NCI-H524 treated with DMSO at 0.1 percent for 48 hours (cell line): ENCODE data around the gene TRIM41.
"Not testable (repeated sequence)": the region's sequence is repeated elsewhere in the genome, so short reads cannot be mapped to it uniquely, and the experiment has no call there.

Experiments
- DNase-seq: peaks from one replicate; lab custom pipeline; 2025; lab: John Stamatoyannopoulos, UW

The TRIM41 gene

DNA sequence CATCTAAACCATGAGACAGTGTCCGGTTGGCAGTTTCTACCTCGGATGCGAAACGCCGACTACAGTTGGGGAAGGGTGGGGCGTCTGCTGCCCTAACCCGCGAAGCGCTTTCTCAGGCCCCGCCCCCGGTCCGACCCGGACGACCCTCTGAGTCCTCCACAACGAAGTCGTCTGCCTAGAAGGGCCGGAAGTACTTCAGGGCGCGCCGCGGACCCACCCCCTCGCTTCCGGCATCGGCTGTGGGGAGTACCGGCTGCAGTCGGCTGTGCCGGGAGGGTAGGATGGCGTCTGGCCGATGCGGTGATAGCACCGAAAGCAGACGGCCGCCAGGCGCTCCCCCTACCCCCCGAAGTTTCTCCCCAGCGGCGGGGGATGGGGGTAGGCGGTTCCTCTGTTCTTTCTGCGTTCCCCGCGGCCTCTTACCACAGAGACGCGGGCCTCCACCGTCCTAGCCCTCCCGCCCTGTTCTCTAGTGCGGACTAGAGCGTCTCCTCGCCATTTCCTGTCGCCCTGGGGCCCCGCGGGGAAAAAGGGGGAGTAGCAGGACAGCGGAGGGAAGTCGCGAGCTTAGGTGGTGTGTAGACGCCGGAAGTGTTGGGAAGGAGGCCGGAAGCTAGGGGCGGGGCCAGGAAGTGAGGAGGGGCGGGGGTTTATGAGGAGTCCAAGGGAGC is at the start of gene TRIM41:
Gene TRIM41 (plus strand): TSS at position 224 of the 671 bp plus-strand sequence. CDS start 719 bp downstream, outside the sequence.
- no peak for DNase-seq

DNA sequence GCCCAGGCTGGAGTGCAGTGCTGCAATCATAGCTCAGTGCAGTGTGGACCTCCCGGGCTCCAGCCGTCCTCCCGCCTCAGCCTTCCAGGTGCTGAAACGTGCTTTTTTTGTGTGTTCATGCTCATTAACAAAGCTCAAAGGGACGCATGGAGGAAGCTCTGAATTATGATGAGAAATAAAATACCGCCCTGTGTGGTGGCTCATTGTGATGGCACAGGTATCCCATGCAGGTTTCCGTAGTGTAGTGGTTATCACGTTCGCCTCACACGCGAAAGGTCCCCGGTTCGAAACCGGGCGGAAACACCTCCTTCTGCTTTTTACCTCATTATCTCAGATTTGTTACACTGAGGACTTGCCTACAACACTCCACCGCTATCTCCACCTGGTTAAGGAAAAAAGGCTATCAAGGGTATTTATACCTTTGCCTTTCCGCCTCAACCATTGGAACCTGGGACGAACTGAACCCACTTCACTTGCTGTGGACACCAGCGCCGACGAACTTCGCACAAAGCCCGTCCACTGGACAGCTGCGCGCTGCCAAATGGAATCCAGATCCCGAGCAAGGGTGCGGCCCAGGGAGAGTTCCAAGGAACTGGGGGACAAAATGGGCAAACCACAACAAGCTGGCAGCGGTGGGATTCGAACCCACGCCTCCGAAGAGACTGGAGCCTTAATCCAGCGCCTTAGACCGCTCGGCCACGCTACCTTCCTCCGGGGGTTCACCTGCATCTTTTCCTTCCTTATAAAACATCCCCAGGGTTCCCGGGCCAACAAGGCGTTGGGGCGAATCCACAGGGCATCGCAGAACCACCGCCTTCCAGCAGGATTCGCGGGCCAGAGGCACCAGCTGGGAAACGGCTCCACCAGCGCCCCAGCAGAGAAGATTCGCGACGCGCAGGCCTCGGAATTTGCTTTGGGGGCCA is 49.4 kb upstream of the TRIM41 start:
- no peak for DNase-seq

DNA sequence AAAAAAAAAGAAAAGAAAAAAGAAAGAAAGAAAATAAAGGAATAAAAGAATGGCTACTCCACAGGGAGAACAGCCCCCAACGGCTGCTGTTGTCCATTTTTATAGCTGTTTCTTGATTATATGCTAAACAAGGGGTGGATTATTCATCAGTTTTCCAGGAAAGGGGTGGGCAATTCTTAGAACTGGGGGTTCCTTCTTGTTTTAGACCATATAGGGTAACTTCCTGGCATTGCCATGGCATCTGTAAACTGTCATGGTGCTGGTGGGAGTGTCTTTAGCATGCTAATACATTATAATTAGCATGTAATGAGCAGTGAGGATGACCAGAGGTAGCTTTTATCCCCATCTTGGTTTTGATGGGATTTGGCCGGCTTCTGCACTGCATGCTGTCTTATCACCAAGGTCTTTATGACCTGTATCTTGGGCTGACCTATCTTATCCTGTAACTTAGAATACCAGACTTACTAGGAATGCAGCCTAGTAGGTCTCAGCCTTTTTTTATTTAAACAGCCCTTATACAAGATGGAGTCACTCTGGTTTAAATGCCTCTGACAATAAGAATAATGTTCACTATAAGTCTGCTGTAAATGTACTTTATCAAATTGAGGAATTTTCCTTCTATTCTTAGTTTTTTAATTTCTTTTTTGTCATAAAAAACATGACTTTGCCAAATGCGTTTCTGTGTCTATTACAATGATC is 46.7 kb upstream of the TRIM41 start:
- DNase-seq: no peak

GRCh38 chr5:181177559-181177958 is 45.5 kb upstream of the TRIM41 start:
- DNase-seq: not testable (repeated sequence)

DNA sequence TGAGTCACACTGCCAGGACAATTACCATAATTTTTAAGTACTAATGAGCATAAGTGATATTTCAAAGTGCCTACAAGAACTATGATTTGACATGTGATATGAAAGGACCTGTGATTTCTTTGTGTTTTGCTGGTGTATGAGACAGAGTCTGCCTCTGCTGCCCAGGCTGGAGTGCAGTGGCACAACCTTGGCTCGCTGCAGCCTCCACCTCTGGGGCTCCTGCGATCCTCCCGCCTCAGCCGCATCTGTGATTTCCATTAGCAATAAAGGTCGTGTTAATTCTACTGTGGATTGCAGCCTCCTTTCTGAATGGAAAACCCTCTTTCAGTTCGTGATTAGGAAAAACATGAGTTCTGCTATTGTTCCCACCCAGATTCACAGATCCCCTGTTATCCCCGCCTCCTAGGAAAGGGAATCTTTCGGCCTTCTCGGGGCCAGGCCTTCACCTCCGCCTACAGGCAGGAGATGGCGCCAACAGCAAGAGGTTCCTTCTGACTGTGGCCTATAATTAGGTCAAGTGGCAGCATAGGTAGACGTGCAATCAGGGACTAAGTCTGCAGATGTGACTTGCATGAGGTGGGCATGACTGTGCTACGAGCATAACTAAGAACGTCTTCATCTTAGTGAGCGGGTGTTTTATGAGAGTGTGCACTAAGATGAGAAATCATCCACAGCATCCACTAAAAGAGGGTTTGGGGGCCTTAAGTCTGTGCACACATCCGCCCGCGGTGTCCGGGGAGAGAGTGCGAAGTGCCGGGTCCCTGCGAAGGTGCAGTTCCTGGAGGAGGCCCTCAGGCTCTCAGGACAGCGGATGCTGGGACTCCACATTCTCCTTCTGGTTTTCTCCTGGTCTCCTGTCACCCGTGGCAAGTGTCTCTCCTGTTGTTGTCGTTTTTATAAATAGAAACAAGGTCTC is 41.2 kb upstream of the TRIM41 start:
- DNase-seq: no peak

GRCh38 chr5:181182651-181183050 is 40.4 kb upstream of the TRIM41 start:
- DNase-seq: no peak

DNA sequence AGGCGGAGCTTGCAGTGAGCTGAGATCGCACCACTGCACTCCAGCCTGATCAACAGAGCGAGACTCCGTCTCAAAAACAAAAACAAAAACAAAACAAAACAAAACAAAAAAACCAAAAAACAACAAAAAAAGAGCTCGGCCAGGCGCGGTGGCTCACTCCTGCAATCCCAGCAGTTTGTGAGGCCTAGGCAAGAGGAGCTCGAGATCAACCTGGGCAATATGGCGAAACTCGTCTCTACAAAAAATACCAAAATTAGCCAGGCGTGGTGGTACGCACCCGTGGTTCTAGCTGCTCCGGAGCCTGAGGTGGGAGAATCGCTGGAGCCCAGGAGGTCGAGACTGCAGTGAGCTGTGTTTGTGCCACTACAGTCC is 38.2 kb upstream of the TRIM41 start:
- no peak for DNase-seq

DNA sequence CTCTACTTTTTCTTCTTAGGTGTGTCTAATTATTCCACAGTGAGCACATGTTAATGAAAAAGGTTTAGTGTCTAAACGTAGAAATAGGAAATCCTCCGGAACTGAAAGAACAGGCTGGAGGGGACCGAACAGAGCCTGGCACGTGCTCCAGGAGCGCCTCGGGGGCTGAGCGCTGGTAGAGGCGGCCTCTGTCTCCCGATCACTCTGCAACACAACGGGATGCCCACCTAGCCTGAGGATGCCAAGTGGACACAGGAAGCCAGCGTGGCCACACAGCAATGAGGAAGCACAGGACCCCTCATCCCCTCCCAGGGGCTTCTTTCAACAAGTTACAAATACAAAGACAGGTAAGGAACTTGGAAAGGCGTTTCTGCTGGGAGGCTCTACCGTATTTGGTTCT is 37.5 kb upstream of the TRIM41 start:
- DNase-seq: no peak

- no peak for DNase-seq
These were observed 37.1 kb upstream of the TRIM41 start for GRCh38 chr5:181186022-181186421.

GRCh38 chr5:181186986-181187499 is 36.0 kb upstream of the TRIM41 start:
- DNase-seq: no peak

GRCh38 chr5:181187500-181188213 is 35.4 kb upstream of the TRIM41 start:
- no peak for DNase-seq

DNA sequence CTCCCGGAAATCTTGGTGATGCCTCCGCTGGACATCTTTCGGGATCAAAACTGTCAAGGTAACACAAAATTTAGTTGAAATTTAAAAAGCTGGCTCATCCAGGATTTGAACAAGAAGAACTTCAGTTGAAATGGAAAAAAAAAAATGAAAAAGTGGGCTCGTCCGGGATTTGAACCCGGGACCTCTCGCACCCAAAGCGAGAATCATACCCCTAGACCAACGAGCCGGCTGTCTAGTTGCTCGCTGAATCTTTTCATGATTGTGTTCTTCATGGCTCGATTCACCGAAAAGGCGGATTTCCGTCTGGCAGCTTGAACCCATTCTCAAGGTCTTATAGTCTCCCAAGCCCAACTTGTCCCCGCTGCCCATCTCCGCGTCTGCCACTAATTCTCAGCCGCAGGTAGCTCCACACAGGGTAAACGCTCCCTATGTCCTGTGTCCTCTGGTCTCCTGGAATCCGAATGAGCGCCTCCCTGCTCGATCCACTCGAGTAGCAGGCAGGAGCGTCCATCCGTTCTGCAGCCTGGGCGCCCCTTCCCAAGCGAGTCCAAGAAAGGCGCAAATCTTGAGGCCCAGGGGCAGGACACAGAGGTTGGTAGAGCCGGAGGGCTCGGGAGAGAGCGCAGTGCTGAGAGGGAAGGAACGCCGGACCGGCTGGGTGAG is 34.2 kb upstream of the TRIM41 start:
- no peak for DNase-seq

DNA sequence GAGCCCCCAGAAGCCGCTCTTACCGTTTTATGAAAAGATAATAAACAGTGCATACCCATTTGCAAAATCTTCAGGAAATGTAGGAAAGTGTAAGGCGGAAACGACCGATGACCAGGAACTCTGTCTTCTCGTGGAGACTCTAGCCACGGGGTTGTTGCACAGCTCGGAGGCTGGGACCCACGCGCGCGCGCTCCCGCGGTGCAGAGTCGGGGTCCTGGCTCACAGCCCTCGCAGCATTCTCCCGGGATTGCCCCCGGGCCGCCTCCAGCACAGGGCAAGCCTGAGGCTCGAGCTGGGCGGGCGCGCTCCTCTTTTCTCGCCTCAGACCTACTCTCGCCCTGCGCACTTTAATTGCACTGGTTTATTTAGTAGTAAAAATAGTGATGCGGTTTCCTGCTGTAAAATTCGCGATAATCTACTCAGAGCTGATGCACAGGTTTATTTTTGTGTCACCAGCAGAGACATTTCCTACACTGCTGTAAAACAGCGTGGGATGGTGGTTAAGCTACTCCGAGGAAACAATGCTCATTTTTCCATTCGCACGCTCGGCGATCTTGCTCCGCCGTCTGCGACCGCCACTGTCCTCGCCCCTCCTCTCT is 33.6 kb upstream of the TRIM41 start:
- no peak for DNase-seq

DNA sequence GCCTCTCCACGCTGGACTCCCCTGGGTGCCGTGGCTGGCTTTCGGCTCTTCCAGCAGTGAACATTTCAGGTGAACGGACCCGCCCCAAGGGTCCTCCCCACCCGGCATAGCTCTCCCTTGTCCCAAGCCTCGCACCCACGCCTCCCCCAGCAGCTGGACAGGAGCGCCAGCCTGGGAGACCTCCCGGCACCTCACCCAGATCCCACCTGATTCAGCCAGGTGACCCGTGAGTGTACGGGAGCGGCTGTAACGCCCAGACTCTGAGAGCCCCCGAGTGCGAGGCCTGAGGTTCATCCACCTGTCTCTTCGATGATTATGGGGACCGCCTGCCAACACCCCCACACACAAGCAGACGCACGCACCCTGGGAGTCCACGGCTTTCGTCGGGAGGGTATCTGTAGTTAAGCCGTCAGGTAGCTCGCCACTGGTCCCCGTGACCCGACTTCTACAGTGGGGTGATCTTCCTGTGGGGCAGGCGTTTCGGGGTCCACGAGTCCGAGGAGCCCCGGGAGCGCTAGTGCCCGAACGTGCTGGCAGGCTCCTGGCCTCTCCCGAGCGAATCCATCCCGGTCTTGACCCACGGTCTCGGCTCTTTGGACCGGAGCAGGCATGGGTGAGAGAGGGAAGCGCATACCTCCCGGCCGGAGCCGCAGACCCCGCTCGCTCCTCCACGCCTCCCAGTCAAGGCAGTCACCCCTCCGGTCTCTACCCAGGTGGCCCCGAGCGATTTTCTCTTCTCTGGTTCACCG is 32.9 kb upstream of the TRIM41 start:
- no peak for DNase-seq

- no peak for DNase-seq
These were observed 32.2 kb upstream of the TRIM41 start for GRCh38 chr5:181190711-181191525.

- no peak for DNase-seq
These were observed 31.4 kb upstream of the TRIM41 start for GRCh38 chr5:181191526-181192336.

DNA sequence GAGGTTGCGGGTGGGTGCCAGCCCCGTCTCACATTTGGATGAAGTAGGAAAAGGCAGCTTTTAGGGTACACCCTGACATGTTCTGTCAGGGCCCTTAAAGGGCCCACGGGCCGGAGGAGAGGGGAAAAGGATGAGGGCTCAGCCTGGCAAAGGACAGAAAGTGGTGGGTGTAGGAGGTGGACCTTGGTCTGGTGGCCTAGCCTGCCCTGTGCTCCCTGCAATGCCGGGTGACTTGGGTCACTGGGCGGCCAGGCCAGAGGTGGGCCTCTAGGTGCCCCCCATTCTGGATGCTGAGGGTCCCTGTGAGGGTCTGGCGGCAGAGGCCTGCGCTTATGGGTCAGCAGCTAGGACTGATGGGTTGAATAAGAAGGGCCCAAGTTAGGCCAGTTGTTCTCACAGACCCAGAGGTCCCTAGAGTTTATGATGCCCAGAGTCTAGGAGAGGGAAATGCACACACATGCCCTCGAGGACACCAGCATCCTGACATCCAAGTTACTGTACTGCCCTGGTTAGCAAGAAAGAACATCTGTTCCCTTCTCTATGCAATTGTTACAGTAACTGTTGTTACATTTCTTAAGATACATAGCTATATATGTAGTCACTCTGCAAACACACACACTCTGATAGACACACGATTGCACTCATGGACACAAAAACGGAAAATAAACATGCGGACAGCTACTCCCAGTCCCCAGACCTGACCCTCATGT is 30.6 kb upstream of the TRIM41 start:
- DNase-seq: no peak
